GM12878 (cell line): ENCODE data around the gene OR1J1. TPM values are rescaled to one million over a fixed set of nuclear protein-coding genes. Genes with fewer than 3 reads are reported as not detected.

Source experiments
- ATAC-seq: fragments of 200-7000 bp; cut with Tn5 transposase; 3 replicates; pipeline ENCODE4 v1.9.1; 2020; ENCODE audit warnings: mild to moderate bottlenecking, moderate library complexity
- BruUV-seq: library from RNA; stranded (reverse); fragments of 400-500 nt; replicated peaks from 2 replicates; lab custom pipeline; 2021; lab: Mats Ljungman, UMichigan
- CTCF ChIA-PET: fragments of 300-600 bp; sonication (Branson Sonifier 250); formaldehyde crosslinking; extraction: SDS; loops from one replicate; lab custom pipeline; 2021; ENCODE audit warnings: inconsistent platforms; lab: Yijun Ruan, JAX
- POLR2A ChIA-PET: fragments of 350-600 bp; formaldehyde crosslinking; extraction: SDS; loops from one replicate; lab custom pipeline; 2021; ENCODE audit warnings: inconsistent platforms; lab: Charles Lee
- RAD21 ChIA-PET: fragments of 300-600 bp; sonication (Branson Sonifier 250); formaldehyde crosslinking; loops from one replicate; lab custom pipeline; 2023; ENCODE audit warnings: antibody characterized with exemption; ENCODE audit not compliant: unreplicated experiment; lab: Charles Lee
- SMC1A ChIA-PET: fragments of 300-600 bp; sonication (Branson Sonifier 250); formaldehyde crosslinking; loops from one replicate; lab custom pipeline; 2023; ENCODE audit not compliant: unreplicated experiment, uncharacterized antibody; lab: Charles Lee
- DNase-seq: peaks from one replicate; pipeline ENCODE4 v3.0.0-alpha.2; 2011; ENCODE audit warnings: low read depth, low spot score
- FAIRE-seq: peaks from 3 replicates; lab custom pipeline; 2011; peaks lifted over from hg19 to GRCh38; lab: Jason Lieb, UNC
- H2AFZ ChIP-seq: 2 replicates; pipeline ENCODE4 v1.6.0; 2011; ENCODE audit warnings: low read depth, low read length, control low read depth; ENCODE audit not compliant: control insufficient read depth
- H3K27ac ChIP-seq: 2 replicates; pipeline ENCODE4 v1.5.1; 2011; ENCODE audit warnings: control low read depth; ENCODE audit not compliant: control insufficient read depth, insufficient read depth
- H3K27me3 ChIP-seq, 2 experiments: replicated peaks in 1 of 2; 2 replicates each; pipeline versions ENCODE4 v1.6.0 to v1.6.1; 2011; ENCODE audit warnings: low read length in 1 of 2; ENCODE audit not compliant: control insufficient read depth in 2 of 2, insufficient read depth in 2 of 2
- H3K36me3 ChIP-seq, 2 experiments: 2 replicates each; pipeline ENCODE4 v1.5.1; 2011; ENCODE audit warnings: low read length in 1 of 2; ENCODE audit not compliant: control insufficient read depth in 2 of 2, insufficient read depth in 2 of 2
- H3K4me1 ChIP-seq: 2 replicates; pipeline ENCODE4 v1.6.1; 2011; ENCODE audit warnings: mild to moderate bottlenecking, low read length, moderate library complexity, mixed read lengths; ENCODE audit not compliant: control insufficient read depth, insufficient read depth
- H3K4me2 ChIP-seq: 2 replicates; pipeline ENCODE4 v1.6.0; 2011; ENCODE audit warnings: control low read depth; ENCODE audit not compliant: control insufficient read depth, insufficient read depth
- H3K4me3 ChIP-seq: fragments of 200-600 bp; sonication (generic); 2 replicates; pipeline ENCODE4 v1.5.1; 2016
- H3K79me2 ChIP-seq: 2 replicates; pipeline ENCODE4 v1.6.0; 2011; ENCODE audit warnings: low read length; ENCODE audit not compliant: control insufficient read depth, insufficient read depth
- H3K9ac ChIP-seq: 2 replicates; pipeline ENCODE4 v1.8.0; 2011; ENCODE audit warnings: low read length, control low read depth, mixed read lengths; ENCODE audit not compliant: control insufficient read depth, insufficient read depth
- H3K9me3 ChIP-seq: replicated peaks from 3 replicates; pipeline ENCODE4 v1.5.1; 2011; ENCODE audit warnings: mild to moderate bottlenecking, low read length; ENCODE audit not compliant: control insufficient read depth, insufficient read depth
- H4K20me1 ChIP-seq: 2 replicates; pipeline ENCODE4 v1.6.0; 2011; ENCODE audit not compliant: control insufficient read depth, insufficient read depth
- ATF7 ChIP-seq: fragments of 450-650 bp; IDR thresholded peaks from 2 replicates; pipeline ENCODE4 v1.6.1; 2016; ENCODE audit warnings: low read depth, mild to moderate bottlenecking
- BCL3 ChIP-seq: IDR thresholded peaks from 2 replicates; pipeline ENCODE4 v1.6.1; 2011; ENCODE audit warnings: borderline replicate concordance, low read depth, mild to moderate bottlenecking, moderate library complexity, low read length; ENCODE audit not compliant: insufficient read depth, poor library complexity, severe bottlenecking
- BMI1 ChIP-seq: fragments of 450-650 bp; IDR thresholded peaks from 2 replicates; pipeline ENCODE4 v1.6.1; 2016; ENCODE audit warnings: mild to moderate bottlenecking, moderate library complexity, borderline replicate concordance
- IKZF1 ChIP-seq: fragments of 450-650 bp; conservative IDR thresholded peaks from 2 replicates; pipeline ENCODE4 v1.6.1; 2017; ENCODE audit warnings: antibody characterized with exemption, mild to moderate bottlenecking
- PAX8 ChIP-seq: fragments of 450-650 bp; IDR thresholded peaks from 2 replicates; pipeline ENCODE4 v1.6.1; 2017; ENCODE audit warnings: mild to moderate bottlenecking, moderate library complexity
- PKNOX1 ChIP-seq: fragments of 450-650 bp; IDR thresholded peaks from 2 replicates; pipeline ENCODE4 v1.6.1; 2016; ENCODE audit warnings: mild to moderate bottlenecking
- RCOR1 ChIP-seq: conservative IDR thresholded peaks from 2 replicates; pipeline ENCODE4 v1.6.1; 2012; ENCODE audit warnings: low read depth, low read length, improper control_type of control experiment
- SKIL ChIP-seq: fragments of 450-650 bp; IDR thresholded peaks from 2 replicates; pipeline ENCODE4 v1.6.1; 2017; ENCODE audit warnings: mild to moderate bottlenecking, low read depth, inconsistent platforms; ENCODE audit not compliant: poor library complexity, severe bottlenecking
- ZBTB11 ChIP-seq: fragments of 450-650 bp; formaldehyde crosslinking; IDR thresholded peaks from 2 replicates; pipeline ENCODE4 v1.5.0; 2022; ENCODE audit warnings: mild to moderate bottlenecking, missing genetic modification characterization
- ZNF217 ChIP-seq: fragments of 450-650 bp; IDR thresholded peaks from 2 replicates; pipeline ENCODE4 v1.6.1; 2017; ENCODE audit warnings: antibody characterized with exemption, mild to moderate bottlenecking
- ZNF274 ChIP-seq: IDR thresholded peaks from one replicate; pipeline ENCODE4 v1.8.0; 2011; ENCODE audit not compliant: insufficient read length, insufficient read depth
- ZNF384 ChIP-seq: IDR thresholded peaks from 2 replicates; pipeline ENCODE4 v1.6.1; 2012; ENCODE audit warnings: low read depth, mild to moderate bottlenecking, low read length, improper control_type of control experiment, borderline replicate concordance
- ZNF622 ChIP-seq: fragments of 450-650 bp; IDR thresholded peaks from 2 replicates; pipeline ENCODE4 v1.6.1; 2017; ENCODE audit warnings: mild to moderate bottlenecking, inconsistent platforms
- WGBS: methylation state at CpG from one replicate; pipeline ENCODE4 v1.1.6; 2016; ENCODE audit warnings: low lambda C conversion rate; ENCODE audit not compliant: insufficient replicate concordance, insufficient coverage; ENCODE audit errors: missing lambda C conversion rate; 5-methylcytosine and 5-hydroxymethylcytosine counted together
- in situ Hi-C: fragments of 300-500 bp; cut with MboI; formaldehyde crosslinking; loops from 9 replicates; pipeline ENCODE4 v1.14.3; 2018; ENCODE audit warnings: mixed read lengths
- intact Hi-C: fragments of 100-400 bp; cut with micrococcal nuclease; formaldehyde crosslinking; loops from one replicate; pipeline ENCODE4 v1.14.2; 2022; ENCODE audit not compliant: unreplicated experiment
- polyA plus RNA-seq, 11 experiments: library from polyadenylated mRNA; depleted of rRNA in 4 of 11; unstranded in 6 of 11; stranded (reverse) in 5 of 11; fragments of >200 nt; fragmentation: Nextera tagmentation in 4 of 11; fragmentation: Illumina TruSeq in 1 of 11; extraction: Ambion mirVana in 4 of 11; extraction: Trizol in 1 of 11; gene quantifications; 1 replicate in 1 of 11; 2 replicates in 10 of 11; pipeline versions ENCODE4 v1.2.1 to v1.2.3, GENCODE V29; 2011 to 2016; ENCODE audit warnings: inconsistent platforms in 2 of 11, missing spikeins in 2 of 11, low read depth in 1 of 11
- total RNA-seq, 4 experiments: library from RNA; depleted of rRNA in 3 of 4; stranded (reverse); fragments of >200 nt in 3 of 4; fragmentation: Illumina TruSeq in 1 of 4; extraction: Trizol in 1 of 4; gene quantifications; 2 replicates each; pipeline versions ENCODE4 v1.2.1 to v1.2.3, GENCODE V29; 2013 to 2021

OR1J1 gene
- total and polyA plus RNA-seq, 10 of the 15 experiments (the other 5 are each of a cell fraction or from before 2014, with no cell fraction given), result 0.07 TPM; not detected in 9

GRCh38 chr9:122444041-122444733 lies 33.5 kb downstream of the OR1J1 start:
- CTCF ChIA-PET, result interaction anchor here (0.6 to 0.7 kb wide), 2 partner anchors 11 to 1176 kb away, joined by 3 read pairs; partner anchors contain the start of gene GSN
- no peak overlapping the region for H3K9ac ChIP-seq
- no peak for FAIRE-seq
- H3K4me1 ChIP-seq, result no peaks in the 10 kb centered on the region
- RAD21 ChIA-PET, result no interaction called here
- H2AFZ ChIP-seq, result no peak overlapping the region
- in situ Hi-C loops, result no loop called here
- POLR2A ChIA-PET, result no interaction called here
- intact Hi-C loops, result no loop called here
- WGBS, result 3% methylated on average over 5 of the region's 5 CpGs
- ATAC-seq, result no peak
- no peak overlapping the region for H3K27ac ChIP-seq
- H3K4me2 ChIP-seq, result no peak overlapping the region
- SMC1A ChIA-PET, result interaction anchor here (0.6 kb wide), 1 partner anchor 285 kb away, joined by 3 read pairs; no protein-coding TSS in a partner anchor
- no peaks in the 10 kb centered on the region for H4K20me1 ChIP-seq
- no TSS peak for BruUV-seq
- H3K36me3 ChIP-seq, result no peaks in the 10 kb centered on the region
- H3K4me3 ChIP-seq, result no peak overlapping the region
- peaks cover 0 to 2% of the 10 kb centered on the region in 2 experiments; a peak in 2 of 4 replicates for H3K27me3 ChIP-seq
- DNase-seq, result no peak
- no peaks in the 10 kb centered on the region for H3K9me3 ChIP-seq
- H3K79me2 ChIP-seq, result no peaks in the 10 kb centered on the region
- no peak for TF ChIP-seq PAX8
- no peak for TF ChIP-seq SKIL
- TF ChIP-seq ZNF384, result no peak
- TF ChIP-seq ZBTB11 (CRISPR knock-in tag), result no peak
- no peak for TF ChIP-seq PKNOX1
- no peak for TF ChIP-seq ZNF274
- no peak for TF ChIP-seq IKZF1
- TF ChIP-seq BCL3, result no peak
- TF ChIP-seq ATF7, result no peak
- TF ChIP-seq ZNF217, result no peak
- TF ChIP-seq BMI1, result no peak
- TF ChIP-seq RCOR1, result no peak
- no peak for TF ChIP-seq ZNF622
